HK-2 (cell line): ENCODE measurements around the gene STIM1.
"Not testable (repeated sequence)": the region's sequence is repeated elsewhere in the genome, so short reads cannot be mapped to it uniquely, and the experiment has no call there.

Source experiments
- DNase-seq: peaks from one replicate; pipeline ENCODE4 v3.0.0-alpha.2; 2018; ENCODE audit not compliant: unreplicated experiment

STIM1 gene

DNA sequence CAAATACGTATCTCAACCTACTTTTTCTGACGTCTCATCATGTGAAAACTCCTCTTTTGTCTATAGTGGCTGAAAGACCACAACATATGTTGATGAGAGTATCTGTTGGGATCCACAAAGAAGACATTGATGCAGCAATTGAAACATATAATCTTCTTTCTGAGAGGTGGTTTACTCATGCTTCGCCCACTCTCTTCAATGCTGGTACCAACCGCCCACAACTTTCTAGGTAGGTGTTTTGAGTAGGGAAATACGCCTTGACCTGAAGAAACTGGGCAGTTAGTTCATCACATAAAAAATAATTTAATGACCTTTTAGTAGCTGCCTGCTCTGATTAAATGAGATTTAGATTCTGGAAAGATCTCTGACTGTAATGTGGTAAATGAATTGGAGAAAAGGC, 256.4 kb downstream of the STIM1 start:
- no peak for DNase-seq

DNA sequence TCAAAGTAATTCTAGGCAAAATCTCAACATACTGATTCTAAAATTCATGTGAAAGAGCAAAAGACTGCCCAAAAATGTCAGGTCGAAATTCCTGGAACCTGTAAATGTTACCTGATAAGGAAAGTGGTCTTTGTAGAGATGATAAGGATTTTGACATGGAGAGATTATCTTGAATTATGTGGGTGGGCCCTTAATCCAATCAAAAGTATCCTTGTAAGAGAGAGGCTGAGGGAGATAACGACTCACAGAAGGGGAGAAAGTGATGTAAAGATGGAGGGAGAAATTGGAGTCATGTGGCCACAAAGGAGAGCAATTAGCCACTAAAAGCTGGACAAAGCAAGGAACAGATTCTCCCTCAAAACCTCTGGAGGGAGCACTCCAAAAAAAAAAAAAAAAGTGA, 259.7 kb downstream of the STIM1 start:
- no peak for DNase-seq

DNA sequence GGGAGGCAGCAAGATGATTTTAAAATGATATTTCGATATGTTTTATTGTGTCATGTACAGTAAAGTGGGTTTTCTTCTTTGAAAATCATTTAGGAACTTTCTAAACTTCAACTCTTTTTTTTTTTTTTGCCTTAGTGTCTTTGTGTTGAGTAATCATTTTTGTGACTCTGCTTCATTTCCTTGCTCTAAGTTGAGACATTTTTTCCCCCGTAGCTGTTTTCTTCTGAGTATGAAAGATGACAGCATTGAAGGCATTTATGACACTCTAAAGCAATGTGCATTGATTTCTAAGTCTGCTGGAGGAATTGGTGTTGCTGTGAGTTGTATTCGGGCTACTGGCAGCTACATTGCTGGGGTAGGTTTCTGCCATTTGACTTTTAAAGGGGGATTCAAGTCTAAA, 262.6 kb downstream of the STIM1 start:
- no peak for DNase-seq

DNA sequence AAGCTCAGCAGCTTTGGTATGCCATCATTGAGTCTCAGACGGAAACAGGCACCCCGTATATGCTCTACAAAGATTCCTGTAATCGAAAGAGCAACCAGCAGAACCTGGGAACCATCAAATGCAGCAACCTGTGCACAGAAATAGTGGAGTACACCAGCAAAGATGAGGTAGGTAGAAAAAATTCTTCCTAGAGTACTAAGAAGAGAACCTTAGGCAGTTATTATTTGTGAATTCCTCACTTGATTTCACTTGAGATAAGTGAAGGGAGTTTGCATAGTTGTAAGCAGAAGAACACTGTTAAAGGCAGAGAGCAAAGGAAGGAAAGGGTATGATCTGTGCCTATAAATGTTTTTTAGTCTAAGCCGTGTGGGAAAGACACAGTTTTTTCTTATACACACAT, 267.8 kb downstream of the STIM1 start:
- no peak for DNase-seq

DNA sequence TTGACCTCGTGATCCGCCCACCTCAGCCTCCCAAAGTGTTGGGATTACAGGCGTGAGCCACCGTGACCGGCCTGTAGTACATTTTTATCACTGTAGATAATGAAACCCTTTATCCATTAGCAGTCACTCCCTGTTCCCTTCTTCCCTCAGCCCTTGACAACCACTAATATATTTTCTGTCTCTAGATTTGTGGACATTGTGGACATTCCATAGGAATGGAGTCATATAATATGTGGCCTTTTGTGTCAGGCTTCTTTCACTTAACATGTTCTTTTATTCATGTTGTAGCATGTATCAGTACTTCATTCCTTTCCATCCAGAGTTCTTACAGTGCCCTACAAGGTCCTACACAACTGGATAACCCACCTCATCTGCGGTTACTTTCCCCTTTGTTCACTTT, 269.7 kb downstream of the STIM1 start:
- no peak for DNase-seq

DNA sequence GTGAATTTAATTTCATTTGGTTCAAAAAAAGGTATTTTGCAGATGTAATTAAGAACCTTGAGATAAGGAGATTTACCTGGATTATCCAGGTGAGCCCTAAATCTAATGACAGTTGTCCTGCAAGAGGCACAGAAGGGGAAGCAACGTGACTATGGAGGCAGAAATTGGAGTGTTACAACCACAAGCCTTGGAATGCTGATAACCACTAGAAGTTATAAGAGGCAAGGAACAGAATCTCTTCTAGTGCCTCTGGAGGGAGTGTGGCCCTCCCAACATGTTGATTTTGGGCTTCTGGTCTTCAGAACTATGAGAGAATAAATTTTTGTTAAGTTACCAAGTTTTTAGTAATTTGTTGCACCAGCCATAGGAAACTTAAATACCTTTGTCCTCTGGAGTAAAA, 271.9 kb downstream of the STIM1 start:
- no peak for DNase-seq

DNA sequence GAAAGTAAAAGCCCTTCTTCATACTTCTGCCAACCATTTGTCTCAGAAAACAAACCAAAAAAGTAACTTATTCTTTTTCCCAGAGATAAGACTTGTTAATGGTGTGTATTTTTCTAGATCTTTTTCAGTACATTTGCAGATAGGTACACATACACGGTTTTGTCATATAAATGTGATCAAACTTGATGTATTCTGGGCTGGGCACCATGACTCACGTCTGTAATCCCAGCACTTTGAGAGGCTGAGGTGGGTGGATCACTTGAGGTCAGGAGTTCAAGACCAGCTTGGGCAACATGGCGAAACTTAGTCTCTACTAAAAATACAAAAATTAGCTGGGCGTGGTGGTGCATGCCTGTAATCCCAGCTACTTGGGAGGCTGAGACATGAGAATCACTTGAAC, 274.8 kb downstream of the STIM1 start:
- not testable (repeated sequence) for DNase-seq

DNA sequence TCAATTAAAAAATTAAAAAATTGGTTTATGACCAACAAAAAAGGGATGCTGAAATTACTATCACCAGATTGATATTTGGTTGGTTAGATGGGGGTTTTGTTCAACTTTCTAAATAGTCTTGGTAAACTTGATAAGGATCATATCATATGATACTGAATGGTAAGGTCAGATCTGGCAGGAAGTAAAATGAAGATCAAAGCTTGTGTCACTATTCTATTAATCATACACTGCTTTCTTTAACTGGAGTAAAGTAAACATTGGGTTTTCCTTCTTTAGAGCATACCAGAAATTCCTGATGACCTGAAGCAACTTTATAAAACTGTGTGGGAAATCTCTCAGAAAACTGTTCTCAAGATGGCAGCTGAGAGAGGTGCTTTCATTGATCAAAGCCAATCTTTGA, 279.3 kb downstream of the STIM1 start:
- DNase-seq: no peak

DNA sequence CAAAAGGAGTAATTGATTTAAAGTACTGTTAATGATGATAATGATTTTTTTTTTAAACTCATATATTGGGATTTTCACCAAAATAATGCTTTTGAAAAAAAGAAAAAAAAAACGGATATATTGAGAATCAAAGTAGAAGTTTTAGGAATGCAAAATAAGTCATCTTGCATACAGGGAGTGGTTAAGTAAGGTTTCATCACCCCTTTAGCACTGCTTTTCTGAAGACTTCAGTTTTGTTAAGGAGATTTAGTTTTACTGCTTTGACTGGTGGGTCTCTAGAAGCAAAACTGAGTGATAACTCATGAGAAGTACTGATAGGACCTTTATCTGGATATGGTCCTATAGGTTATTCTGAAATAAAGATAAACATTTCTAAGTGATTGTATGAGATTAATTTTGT, 283.0 kb downstream of the STIM1 start:
- no peak for DNase-seq

DNA sequence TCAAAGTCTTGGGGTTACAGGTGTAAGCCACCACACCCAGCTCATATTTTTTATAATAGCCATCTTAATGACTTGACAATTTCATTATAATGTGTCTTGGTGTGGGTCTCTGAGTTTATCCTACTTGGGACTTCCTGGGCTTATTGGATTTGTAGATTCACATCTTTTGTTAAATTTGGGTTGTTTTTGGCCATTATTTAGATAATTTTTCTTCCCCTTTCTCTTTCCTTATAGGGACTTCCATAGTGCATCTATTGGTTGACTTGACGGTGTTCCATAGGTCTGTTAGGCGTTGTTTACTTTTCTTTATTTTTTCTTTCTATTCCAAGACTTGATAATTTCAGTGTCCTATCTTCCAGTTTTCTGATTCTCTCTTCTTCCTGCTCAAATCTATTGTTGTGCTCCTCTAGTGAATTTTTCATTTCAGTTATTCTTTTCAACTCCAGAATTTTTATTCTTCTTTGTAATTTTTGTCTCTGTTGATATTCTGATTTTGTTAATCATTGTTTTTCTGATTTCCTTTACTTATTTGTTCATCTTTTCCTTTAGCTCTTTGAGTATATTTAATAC, 284.7 kb downstream of the STIM1 start:
- no peak for DNase-seq
